ENCODE data around the gene TAF1L.
"Not testable (repeated sequence)": the region's sequence is repeated elsewhere in the genome, so short reads cannot be mapped to it uniquely, and the experiment has no call there.

Gene TAF1L

GRCh38 chr9:32663741-32664140 lies 28.3 kb upstream of the TAF1L start:
- TF ChIP-seq CTCF (conservative IDR thresholded peaks at IDR 0.05; ENCODE audit: low read depth, low read length), result no peak
- no peak for DNase-seq (ENCODE audit: low read depth)

GRCh38 chr9:32647671-32648070 lies 12.2 kb upstream of the TAF1L start:
- no peak overlapping the region for H3K4me3 ChIP-seq (ENCODE audit: low read depth, low read length)
- no peak for DNase-seq (ENCODE audit: low read depth)
- TF ChIP-seq CTCF (conservative IDR thresholded peaks at IDR 0.05; ENCODE audit: low read depth, low read length), result no peak

More at GRCh38 chr9:32663741-32664140, 28.3 kb upstream of the TAF1L start:
- H3K4me3 ChIP-seq (ENCODE audit: low read depth, low read length), result no peak overlapping the region

GRCh38 chr9:32644698-32645097 lies 9.2 kb upstream of the TAF1L start:
- no peak overlapping the region for H3K4me3 ChIP-seq (ENCODE audit: low read depth, low read length)
- peak; percentile 69 for DNase-seq (ENCODE audit: low read depth)
- no peak for TF ChIP-seq CTCF (conservative IDR thresholded peaks at IDR 0.05; ENCODE audit: low read depth, low read length)

- not testable (repeated sequence) for H3K4me3 ChIP-seq (ENCODE audit: low read depth, low read length); DNase-seq (ENCODE audit: low read depth)
Measured at GRCh38 chr9:32633151-32633550, 2.3 kb downstream of the TAF1L start.

- DNase-seq (ENCODE audit: low read depth), result no peak
- no peak for TF ChIP-seq CTCF (conservative IDR thresholded peaks at IDR 0.05; ENCODE audit: low read depth, low read length)
- no peak overlapping the region for H3K4me3 ChIP-seq (ENCODE audit: low read depth, low read length)
Measured at GRCh38 chr9:32631991-32632390, 3.5 kb downstream of the TAF1L start.

- no peak overlapping the region for H3K4me3 ChIP-seq (ENCODE audit: low read depth, low read length)
- TF ChIP-seq CTCF (conservative IDR thresholded peaks at IDR 0.05; ENCODE audit: low read depth, low read length), result no peak
- no peak for DNase-seq (ENCODE audit: low read depth)
Measured at GRCh38 chr9:32627394-32627954, 8.0 kb downstream of the TAF1L start.

GRCh38 chr9:32625320-32625719 lies 10.1 kb downstream of the TAF1L start:
- no peak for TF ChIP-seq CTCF (conservative IDR thresholded peaks at IDR 0.05; ENCODE audit: low read depth, low read length)
- H3K4me3 ChIP-seq (ENCODE audit: low read depth, low read length), result no peak overlapping the region
- DNase-seq (ENCODE audit: low read depth), result no peak
